Neural cell (in vitro differentiated cells): ENCODE measurements around the gene CDC73. TPM values are rescaled to one million over a fixed set of nuclear protein-coding genes. Genes with fewer than 3 reads are reported as not detected.

Source experiments
- H2AFZ ChIP-seq: fragments of 200-600, 300-800 bp; sonication (generic), shearing (Covaris generic); 2 replicates; pipeline ENCODE4 v1.6.0; 2014; ENCODE audit warnings: low read depth, mild to moderate bottlenecking, antibody characterized with exemption, low read length, moderate library complexity
- H3F3A ChIP-seq: fragments of 200-600 bp; shearing (Covaris generic); 2 replicates; pipeline ENCODE4 v1.6.1; 2016; ENCODE audit warnings: mild to moderate bottlenecking, moderate library complexity, mixed read lengths, antibody characterized with exemption, low read length; ENCODE audit not compliant: insufficient read depth, poor library complexity, severe bottlenecking
- H3K27ac ChIP-seq: fragments of 200-600, 300-800 bp; sonication (generic), shearing (Covaris generic); 2 replicates; pipeline ENCODE4 v1.5.1; 2014; ENCODE audit warnings: mild to moderate bottlenecking, low read length, moderate library complexity
- H3K27me3 ChIP-seq: fragments of 300-800, 200-600 bp; sonication (generic), shearing (Covaris generic); 2 replicates; pipeline ENCODE4 v1.6.0; 2014; ENCODE audit warnings: mild to moderate bottlenecking, low read depth, low read length, moderate library complexity; ENCODE audit not compliant: insufficient read depth
- H3K36me3 ChIP-seq: fragments of 300-800, 200-600 bp; sonication (generic), shearing (Covaris generic); 2 replicates; pipeline ENCODE4 v1.5.1; 2014; ENCODE audit warnings: mild to moderate bottlenecking, antibody characterized with exemption, low read length, moderate library complexity; ENCODE audit not compliant: insufficient read depth
- H3K4me2 ChIP-seq: fragments of 300-800, 200-600 bp; sonication (generic), shearing (Covaris generic); 2 replicates; pipeline ENCODE4 v1.6.0; 2014; ENCODE audit warnings: mild to moderate bottlenecking, low read length
- H3K4me3 ChIP-seq: fragments of 300-800, 200-600 bp; sonication (generic), shearing (Covaris generic); 2 replicates; pipeline ENCODE4 v1.5.1; 2014; ENCODE audit warnings: mild to moderate bottlenecking, low read length, moderate library complexity
- H3K79me2 ChIP-seq: fragments of 200-600 bp; shearing (Covaris generic); replicated peaks from 2 replicates; pipeline ENCODE4 v1.6.0; 2014; ENCODE audit warnings: mild to moderate bottlenecking, low read length, moderate library complexity; ENCODE audit not compliant: insufficient read depth
- H3K9ac ChIP-seq: fragments of 300-800, 200-600 bp; sonication (generic), shearing (Covaris generic); 2 replicates; pipeline ENCODE4 v1.6.1; 2016; ENCODE audit warnings: mild to moderate bottlenecking, low read length, mixed read lengths
- H3K9me2 ChIP-seq: fragments of 200-600 bp; shearing (Covaris generic); 2 replicates; pipeline ENCODE4 v1.6.1; 2016; ENCODE audit warnings: mild to moderate bottlenecking, low read length, mixed read lengths; ENCODE audit not compliant: insufficient read depth
- H3K9me3 ChIP-seq: fragments of 200-600, 300-800 bp; sonication (generic), shearing (Covaris generic); 2 replicates; pipeline ENCODE4 v1.6.1; 2016; ENCODE audit warnings: mild to moderate bottlenecking, mixed run types, low read length, moderate library complexity, mixed read lengths
- H4K20me1 ChIP-seq: fragments of 200-600 bp; shearing (Covaris generic); 2 replicates; pipeline ENCODE4 v1.6.1; 2016; ENCODE audit warnings: mild to moderate bottlenecking, mixed run types; ENCODE audit not compliant: insufficient read depth
- CTCF ChIP-seq: fragments of 450-650 bp; IDR thresholded peaks from 2 replicates; pipeline ENCODE4 v1.5.1; 2014; ENCODE audit warnings: antibody characterized with exemption, mild to moderate bottlenecking, moderate library complexity; ENCODE audit not compliant: poor library complexity, severe bottlenecking
- EP300 ChIP-seq: fragments of 450-650 bp; conservative IDR thresholded peaks from 2 replicates; pipeline ENCODE4 v1.6.1; 2014; ENCODE audit warnings: antibody characterized with exemption, mild to moderate bottlenecking, moderate library complexity; ENCODE audit not compliant: poor library complexity, severe bottlenecking
- EZH2 ChIP-seq: fragments of 200-600, 300-800 bp; shearing (Covaris generic), sonication (generic); IDR thresholded peaks from 2 replicates; pipeline ENCODE4 v1.6.1; 2014; ENCODE audit warnings: antibody characterized with exemption, low read length, borderline replicate concordance, mild to moderate bottlenecking; ENCODE audit not compliant: insufficient read depth, poor library complexity, severe bottlenecking
- MXI1 ChIP-seq: fragments of 450-650 bp; conservative IDR thresholded peaks from 2 replicates; pipeline ENCODE4 v1.6.1; 2014; ENCODE audit warnings: antibody characterized with exemption, mild to moderate bottlenecking; ENCODE audit not compliant: poor library complexity, severe bottlenecking
- POLR2AphosphoS5 ChIP-seq: IDR thresholded peaks from 2 replicates; pipeline ENCODE4 v1.6.1; 2012
- RAD21 ChIP-seq: fragments of 450-650 bp; conservative IDR thresholded peaks from 2 replicates; pipeline ENCODE4 v1.6.1; 2014; ENCODE audit warnings: antibody characterized with exemption, mild to moderate bottlenecking, moderate library complexity
- REST ChIP-seq: IDR thresholded peaks from 2 replicates; pipeline ENCODE4 v1.6.1; 2012; ENCODE audit warnings: borderline replicate concordance
- SMC3 ChIP-seq: fragments of 450-650 bp; conservative IDR thresholded peaks from 2 replicates; pipeline ENCODE4 v1.6.1; 2014; ENCODE audit warnings: antibody characterized with exemption, mild to moderate bottlenecking, moderate library complexity; ENCODE audit not compliant: poor library complexity
- TAF1 ChIP-seq: IDR thresholded peaks from 2 replicates; pipeline ENCODE4 v1.6.1; 2012; ENCODE audit warnings: low read depth
- polyA plus RNA-seq: library from polyadenylated mRNA; depleted of rRNA; stranded (reverse); fragments of >200 nt; gene quantifications from 2 replicates; pipeline ENCODE4 v1.2.3, GENCODE V29; 2014

Gene CDC73
- polyA plus RNA-seq, 1 donor from 2014 or later, result 11.9 TPM

DNA sequence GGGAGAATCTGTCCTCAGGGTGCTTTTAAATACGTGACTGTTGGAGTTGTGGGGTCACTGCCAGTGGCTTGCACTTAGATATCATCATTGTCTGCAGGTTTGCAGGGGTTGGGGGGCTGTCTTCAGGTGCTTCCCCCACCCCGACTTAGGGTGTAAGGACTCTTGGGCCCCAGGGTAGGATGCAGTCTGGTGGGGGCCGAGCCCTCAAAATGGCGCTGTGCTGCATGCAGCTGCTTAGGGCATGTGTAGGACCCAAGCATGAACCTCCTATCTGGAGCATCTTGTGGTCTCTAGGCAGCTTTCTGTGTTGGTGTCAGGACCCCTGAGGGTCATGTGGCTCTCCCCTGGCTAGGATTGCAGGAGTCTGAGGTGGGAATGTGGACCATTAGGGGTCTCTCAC, 120.2 kb downstream of the CDC73 start:
- Histone ChIP-seq H3K79me2 (no peaks in the 10 kb centered on the region), H3K9ac (no peak overlapping the region), H4K20me1 (no peaks in the 10 kb centered on the region), H3K36me3 (no peaks in the 10 kb centered on the region), H3K9me2 (no peaks in the 10 kb centered on the region), H3K4me2 (no peak overlapping the region), H3K4me3 (no peak overlapping the region), H3K9me3 (no peaks in the 10 kb centered on the region), H3K27ac (no peak overlapping the region), H2AFZ (no peak overlapping the region), H3F3A (no peaks in the 10 kb centered on the region), H3K27me3 (no peaks in the 10 kb centered on the region)
- no peak for TF ChIP-seq MXI1
- TF ChIP-seq TAF1, result no peak
- TF ChIP-seq RAD21, result no peak
- TF ChIP-seq SMC3, result no peak
- no peak for TF ChIP-seq EZH2
- TF ChIP-seq CTCF, result no peak
- no peak for TF ChIP-seq POLR2AphosphoS5
- TF ChIP-seq REST, result no peak
- no peak for TF ChIP-seq EP300

- Histone ChIP-seq H2AFZ (no peak overlapping the region), H3K36me3 (peaks cover 5% of the 10 kb centered on the region), H3F3A (no peaks in the 10 kb centered on the region), H4K20me1 (no peaks in the 10 kb centered on the region), H3K9ac (no peak overlapping the region), H3K27ac (no peak overlapping the region), H3K4me2 (no peak overlapping the region), H3K27me3 (no peaks in the 10 kb centered on the region), H3K79me2 (no peaks in the 10 kb centered on the region), H3K9me2 (no peaks in the 10 kb centered on the region), H3K4me3 (no peak overlapping the region), H3K9me3 (peaks cover 6% of the 10 kb centered on the region)
- TF ChIP-seq MXI1, result no peak
- no peak for TF ChIP-seq SMC3
- TF ChIP-seq POLR2AphosphoS5, result no peak
- no peak for TF ChIP-seq RAD21
- TF ChIP-seq EP300, result no peak
- TF ChIP-seq CTCF, result no peak
- no peak for TF ChIP-seq TAF1
These were observed 127.4 kb downstream of the CDC73 start for GRCh38 chr1:193249187-193249586.
